Thyroid gland (tissue), 4 donors: ENCODE results near the gene GAS2. TPM values are rescaled to one million over a fixed set of nuclear protein-coding genes. Genes with fewer than 3 reads are reported as not detected.

Experiments used
- DNase-seq, 2 donors: peaks; one replicate each; pipeline ENCODE4 v3.0.0-alpha.2; 2019
- H3K27ac ChIP-seq, 3 donors: fragments of 200-600 bp; sonication (generic); 1 replicate in 2 of 3; 2 replicates in 1 of 3; pipeline ENCODE4 v1.5.1; 2016 to 2019; ENCODE audit warnings: mild to moderate bottlenecking in 1 of 3, moderate library complexity in 1 of 3
- H3K27me3 ChIP-seq: fragments of 200-600 bp; sonication (generic); one replicate; pipeline ENCODE4 v1.5.1; 2019
- H3K36me3 ChIP-seq, 2 donors: fragments of 200-600 bp; sonication (generic); one replicate each; pipeline ENCODE4 v1.5.1; 2016 to 2019
- H3K4me1 ChIP-seq, 2 donors: fragments of 200-600 bp; sonication (generic); one replicate each; pipeline ENCODE4 v1.5.1; 2017 to 2019
- H3K4me3 ChIP-seq, 3 donors: fragments of 200-600 bp; sonication (generic); replicated peaks in 1 of 3; 1 replicate in 2 of 3; 2 replicates in 1 of 3; pipeline ENCODE4 v1.5.1; 2016; ENCODE audit warnings: mild to moderate bottlenecking in 1 of 3
- H3K9me3 ChIP-seq: fragments of 200-600 bp; sonication (generic); one replicate; pipeline ENCODE4 v1.5.1; 2017
- CTCF ChIP-seq, 6 experiments: fragments of 200-600 bp in 3 of 6; fragments of 450-650 bp in 3 of 6; sonication (generic) in 3 of 6; IDR thresholded peaks; one replicate each; pipeline ENCODE4 v1.5.1; 2016 to 2019; ENCODE audit warnings: antibody characterized with exemption in 6 of 6, mild to moderate bottlenecking in 2 of 6, inconsistent platforms in 1 of 6, moderate library complexity in 1 of 6
- POLR2A ChIP-seq, 2 donors: fragments of 450-650 bp; IDR thresholded peaks; one replicate each; pipeline ENCODE4 v1.6.1; 2017; ENCODE audit warnings: antibody characterized with exemption in 2 of 2, mild to moderate bottlenecking in 2 of 2, moderate library complexity in 1 of 2
- WGBS, 2 donors: methylation state at CpG; one replicate each; pipeline ENCODE4 v1.1.5; 2017; 5-methylcytosine and 5-hydroxymethylcytosine counted together
- intact Hi-C: fragments of 100-400 bp; cut with DNase I; formaldehyde crosslinking; loops from one replicate; pipeline ENCODE4 v1.15.1; 2023
- total RNA-seq, 4 donors: library from RNA; depleted of rRNA; stranded (reverse); fragments of >200 nt; gene quantifications; one replicate each; pipeline ENCODE4 v1.2.3, GENCODE V29; 2016

Gene GAS2
- total RNA-seq, 4 donors from 2014 or later, result 2.3 to 10.2 (median 4.9) TPM; not detected in 1

GRCh38 chr11:22822203-22822602 lies 155.8 kb downstream of the GAS2 start:
- no peak for DNase-seq
- no peaks in the 10 kb centered on the region for H3K9me3 ChIP-seq
- no peak overlapping the region for H3K4me3 ChIP-seq
- no peak overlapping the region for H3K27ac ChIP-seq
- peaks cover 4 to 17% of the 10 kb centered on the region in 2 donors for H3K36me3 ChIP-seq
- H3K27me3 ChIP-seq, result no peaks in the 10 kb centered on the region
- 96% methylated on average over 2 of the region's 2 CpGs for WGBS, 2 donors
- no peak for TF ChIP-seq POLR2A (IDR thresholded peaks at IDR 0.05)
- TF ChIP-seq CTCF (IDR thresholded peaks at IDR 0.05), result no peak
- intact Hi-C loops, result loop anchor here (10.0 kb wide), 1 partner anchor 197 kb away; the partner anchor contains the start of gene FANCF
- no peaks in the 10 kb centered on the region for H3K4me1 ChIP-seq

DNA sequence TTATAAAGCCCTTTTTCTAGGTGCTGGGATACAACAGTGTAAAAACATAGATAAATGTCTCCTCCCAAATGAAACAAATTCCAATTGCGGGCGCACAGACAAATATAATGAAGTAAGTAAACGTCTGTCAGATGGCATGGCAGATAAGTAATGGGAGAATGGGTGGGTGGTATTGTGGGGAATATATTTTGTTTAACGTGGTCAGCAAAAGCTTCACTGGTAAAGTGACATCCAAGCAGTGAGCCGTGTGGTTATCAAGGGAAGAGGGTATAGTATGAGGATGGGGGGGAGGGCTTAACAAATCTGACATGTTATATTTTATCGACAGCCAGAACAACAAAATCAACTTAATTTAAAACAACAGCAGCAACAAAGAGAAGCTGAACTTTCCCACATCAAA lies 162.0 kb downstream of the GAS2 start:
- 57 to 62% methylated on average over 6 of the region's 6 CpGs for WGBS, 2 donors
- H3K27me3 ChIP-seq, result no peaks in the 10 kb centered on the region
- intact Hi-C loops, result loop anchor here (10.0 kb wide), 1 partner anchor 204 kb away; the partner anchor contains the start of gene FANCF
- DNase-seq, result no peak
- H3K36me3 ChIP-seq, result peaks cover 4 to 7% of the 10 kb centered on the region in 2 donors
- no peaks in the 10 kb centered on the region for H3K9me3 ChIP-seq
- no peak for TF ChIP-seq CTCF (IDR thresholded peaks at IDR 0.05)
- no peak for TF ChIP-seq POLR2A (IDR thresholded peaks at IDR 0.05)
- H3K4me1 ChIP-seq, result peaks cover 7% of the 10 kb centered on the region in 2 donors
- no peak overlapping the region for H3K4me3 ChIP-seq
- H3K27ac ChIP-seq, result no peak overlapping the region

GRCh38 chr11:22829231-22830081 lies 163.0 kb downstream of the GAS2 start, which contains the start of gene SVIP:
SVIP (minus strand) TSS chr11:22829801; CDS start chr11:22829748, 53 bp downstream.
- Histone ChIP-seq H3K27me3 (no peaks in the 10 kb centered on the region), H3K9me3 (no peaks in the 10 kb centered on the region), H3K36me3 (peaks cover 0 to 7% of the 10 kb centered on the region in 2 donors), H3K4me3 (peak within 1 kb of the TSS; percentile 53 to 88 (median 80)), H3K27ac (peak within 1 kb of the TSS; percentile 81 to 97 (median 94)), H3K4me1 (peaks cover 7% of the 10 kb centered on the region in 2 donors)
- DNase-seq, result peak; percentile 96 to 98
- intact Hi-C loops, result loop anchor here (10.0 kb wide), 1 partner anchor 205 kb away; the partner anchor contains the start of gene FANCF
- WGBS, 2 donors, result 0% methylated on average over 29 to 37 of the region's 79 CpGs
- TF ChIP-seq CTCF (IDR thresholded peaks at IDR 0.05) (peak in 4 of 6 experiments; percentile 34 to 67 (median 50)), POLR2A (IDR thresholded peaks at IDR 0.05) (peak in 1 of 2 donors; percentile 89)

GRCh38 chr11:22830082-22830414 lies 163.6 kb downstream of the GAS2 start:
- TF ChIP-seq CTCF (IDR thresholded peaks at IDR 0.05) (no peak), POLR2A (IDR thresholded peaks at IDR 0.05) (no peak)
- Histone ChIP-seq H3K4me1 (peaks cover 7% of the 10 kb centered on the region in 2 donors), H3K4me3 (peak overlapping the region in 1 of 3 donors; percentile 88), H3K27me3 (no peaks in the 10 kb centered on the region), H3K36me3 (peaks cover 0 to 2% of the 10 kb centered on the region in 2 donors), H3K27ac (no peak overlapping the region), H3K9me3 (no peaks in the 10 kb centered on the region)
- DNase-seq, result no peak
- 21 to 24% methylated on average over 4 of the region's 4 CpGs for WGBS, 2 donors
- intact Hi-C loops, result no loop called here
